Measurements from ENCODE around the gene PREX1. TPM values are rescaled to one million over a fixed set of nuclear protein-coding genes. Genes with fewer than 3 reads are reported as not detected.

Gene PREX1
- total and polyA plus RNA-seq, 8 donors, result 5.2 to 25.2 (median 16.6) TPM

- Histone ChIP-seq H3K36me3 (no peaks in the 10 kb centered on the region), H3K9me3 (peaks cover 0 to 9% (median 0%) of the 10 kb centered on the region in 4 donors), H3K27me3 (no peaks in the 10 kb centered on the region), H3K27ac (peak overlapping the region in 4 of 5 donors; percentile 7 to 21 (median 12)), H3K4me3 (no peak overlapping the region), H3K4me1 (peaks cover 4 to 57% (median 12%) of the 10 kb centered on the region in 4 donors)
- no peak for DNase-seq
- 89 to 96% (median 93%) methylated on average over 6 to 7 of the region's 7 CpGs for WGBS, 5 donors
- TF ChIP-seq POLR2A (IDR thresholded peaks at IDR 0.05) (no peak), EP300 (IDR thresholded peaks at IDR 0.05) (no peak), POLR2AphosphoS5 (IDR thresholded peaks at IDR 0.05) (no peak), CTCF (IDR thresholded peaks at IDR 0.05) (no peak)
- intact Hi-C loops (cut with DNase I; ENCODE audit: low total_unique reads), result no loop called here
These were observed 111.3 kb downstream of the PREX1 start for GRCh38 chr20:48716541-48716940.

GRCh38 chr20:48716086-48716485 lies 111.7 kb downstream of the PREX1 start:
- Histone ChIP-seq H3K36me3 (no peaks in the 10 kb centered on the region), H3K4me1 (peaks cover under 1 to 54% (median 9%) of the 10 kb centered on the region in 4 donors), H3K9me3 (peaks cover 0 to 9% (median 0%) of the 10 kb centered on the region in 4 donors), H3K27me3 (no peaks in the 10 kb centered on the region), H3K4me3 (no peak overlapping the region), H3K27ac (peak overlapping the region in 4 of 5 donors; percentile 7 to 21 (median 12))
- TF ChIP-seq EP300 (IDR thresholded peaks at IDR 0.05) (no peak), POLR2A (IDR thresholded peaks at IDR 0.05) (no peak), CTCF (IDR thresholded peaks at IDR 0.05) (no peak), POLR2AphosphoS5 (IDR thresholded peaks at IDR 0.05) (no peak)
- WGBS, 5 donors, result 70 to 86% (median 78%) methylated on average over 13 of the region's 13 CpGs
- intact Hi-C loops (cut with DNase I; ENCODE audit: low total_unique reads), result no loop called here
- no peak for DNase-seq

GRCh38 chr20:48714764-48715163 lies 113.0 kb downstream of the PREX1 start:
- TF ChIP-seq POLR2A (IDR thresholded peaks at IDR 0.05) (no peak), CTCF (IDR thresholded peaks at IDR 0.05) (no peak), POLR2AphosphoS5 (IDR thresholded peaks at IDR 0.05) (no peak), EP300 (IDR thresholded peaks at IDR 0.05) (no peak)
- intact Hi-C loops (cut with DNase I; ENCODE audit: low total_unique reads), result no loop called here
- Histone ChIP-seq H3K9me3 (peaks cover 0 to 7% (median 0%) of the 10 kb centered on the region in 4 donors), H3K27me3 (no peaks in the 10 kb centered on the region), H3K36me3 (no peaks in the 10 kb centered on the region), H3K4me1 (peaks cover 0 to 52% (median 4%) of the 10 kb centered on the region in 4 donors), H3K27ac (no peak overlapping the region), H3K4me3 (no peak overlapping the region)
- no peak for DNase-seq
- 93 to 98% (median 96%) methylated on average over 4 of the region's 4 CpGs for WGBS, 5 donors

GRCh38 chr20:48711696-48712464 lies 115.9 kb downstream of the PREX1 start:
- Histone ChIP-seq H3K9me3 (no peaks in the 10 kb centered on the region), H3K4me1 (peaks cover 0 to 61% (median 2%) of the 10 kb centered on the region in 4 donors), H3K4me3 (no peak overlapping the region), H3K27me3 (no peaks in the 10 kb centered on the region), H3K27ac (peak overlapping the region in 1 of 5 donors; percentile 6), H3K36me3 (peaks cover 0 to 11% (median 5%) of the 10 kb centered on the region in 4 donors)
- intact Hi-C loops (cut with DNase I; ENCODE audit: low total_unique reads), result no loop called here
- no peak for DNase-seq
- 82 to 92% (median 90%) methylated on average over 9 to 10 of the region's 10 CpGs for WGBS, 5 donors
- TF ChIP-seq POLR2A (IDR thresholded peaks at IDR 0.05), result no peak
- no peak for TF ChIP-seq CTCF (IDR thresholded peaks at IDR 0.05)
- TF ChIP-seq POLR2AphosphoS5 (IDR thresholded peaks at IDR 0.05), result no peak
- no peak for TF ChIP-seq EP300 (IDR thresholded peaks at IDR 0.05)
